ENCODE results near the gene LRRC61.
"Not testable (repeated sequence)": the region's sequence is repeated elsewhere in the genome, so short reads cannot be mapped to it uniquely, and the experiment has no call there.

Gene LRRC61, protein sequence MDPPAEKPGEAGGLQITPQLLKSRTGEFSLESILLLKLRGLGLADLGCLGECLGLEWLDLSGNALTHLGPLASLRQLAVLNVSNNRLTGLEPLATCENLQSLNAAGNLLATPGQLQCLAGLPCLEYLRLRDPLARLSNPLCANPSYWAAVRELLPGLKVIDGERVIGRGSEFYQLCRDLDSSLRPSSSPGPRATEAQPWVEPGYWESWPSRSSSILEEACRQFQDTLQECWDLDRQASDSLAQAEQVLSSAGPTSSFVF

DNA sequence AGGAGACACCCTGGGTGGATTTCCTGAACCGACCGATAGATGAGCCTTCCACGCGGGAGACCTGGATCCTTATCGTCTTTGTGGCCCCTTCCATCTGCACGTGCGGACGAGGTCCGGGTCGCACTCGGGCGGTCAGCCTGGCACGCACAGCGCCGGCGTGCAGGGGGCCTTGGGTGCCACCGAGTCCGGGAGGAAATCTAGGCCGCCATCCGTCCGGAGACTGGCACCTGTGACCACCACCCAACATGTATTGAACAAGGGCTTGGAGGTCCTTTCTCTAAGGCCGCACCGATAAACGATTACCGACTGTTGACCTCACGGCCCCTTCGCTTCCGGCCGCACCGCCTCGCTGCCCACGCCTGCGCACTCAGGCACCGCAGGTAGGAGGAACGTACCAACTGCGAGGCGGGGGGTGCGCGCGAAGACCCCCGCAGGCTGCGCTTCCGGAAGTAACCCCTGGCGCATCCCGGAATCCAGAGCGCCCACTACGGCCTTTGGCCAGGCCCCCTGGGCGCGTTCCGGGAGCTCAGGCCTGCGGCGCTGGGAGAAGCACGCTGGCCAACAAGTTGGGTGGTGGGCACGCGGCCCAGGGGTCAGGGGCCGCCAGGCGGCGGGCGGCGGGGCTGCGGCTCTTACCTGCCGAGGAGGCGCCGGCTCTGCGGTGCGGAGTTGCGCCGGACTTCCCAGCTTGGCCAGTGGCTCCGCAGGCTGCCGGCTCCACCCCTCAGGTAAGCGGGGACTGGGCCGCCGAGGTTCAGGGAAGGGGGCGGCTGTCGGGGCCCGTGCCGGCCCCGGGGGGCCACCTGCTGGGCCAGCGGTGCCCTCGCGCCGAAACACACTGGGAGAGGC, at the start of gene LRRC61, which contains the start of gene ACTR3C:
LRRC61 (plus strand) TSS at position 523 of the 849 bp plus-strand sequence. CDS start 13,507 bp downstream, outside the sequence.
ACTR3C (minus strand) TSS at position 713 of the 849 bp plus-strand sequence. CDS start 28,249 bp downstream, outside the sequence.
- DNase-seq: peak; percentile 93

DNA sequence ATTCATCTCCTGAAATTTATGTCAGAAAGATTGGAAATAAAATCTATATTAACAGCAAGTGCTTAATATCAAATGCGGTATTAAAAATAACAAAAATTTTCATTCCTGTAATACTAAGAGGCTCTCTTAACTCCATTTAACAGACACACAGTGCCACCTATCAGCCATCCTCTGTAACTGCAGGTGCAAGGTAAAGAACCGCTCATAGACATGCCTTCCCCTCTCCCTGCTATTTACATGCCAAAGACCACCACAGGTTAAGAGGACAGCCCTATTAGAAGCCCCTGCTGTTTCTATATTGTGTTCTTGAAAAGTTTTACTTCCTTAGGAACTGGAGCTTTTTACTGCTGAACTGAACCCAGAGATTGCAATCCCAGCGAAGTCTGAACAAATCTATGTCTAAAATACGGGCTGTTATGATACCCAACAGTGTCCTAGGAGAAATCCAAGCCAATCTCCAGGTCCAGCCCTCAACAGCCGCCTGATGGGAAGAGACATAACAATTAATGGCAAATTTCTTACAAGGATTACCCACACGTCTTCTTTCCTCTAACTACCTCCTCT, 46.9 kb upstream of the LRRC61 start:
- peak; percentile 58 for DNase-seq

DNA sequence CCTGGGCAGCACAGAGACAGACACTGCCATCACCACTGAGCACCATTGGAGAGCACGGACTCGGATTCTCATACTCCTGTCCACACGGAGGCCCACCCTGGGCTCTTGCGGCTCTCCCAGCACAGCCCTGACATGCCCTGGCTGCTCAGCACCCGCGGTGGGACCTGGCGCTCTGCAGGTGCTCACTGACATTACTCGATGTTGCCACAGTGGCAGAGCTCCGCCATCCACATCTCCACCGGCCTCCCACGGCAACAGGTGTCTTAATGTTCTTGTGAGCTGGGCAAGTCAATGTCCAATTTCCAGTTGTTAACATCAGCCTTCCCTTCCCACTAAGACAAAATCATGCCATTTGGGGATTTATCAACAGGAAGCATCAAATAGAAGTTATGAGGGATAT, 44.8 kb upstream of the LRRC61 start:
- not testable (repeated sequence) for DNase-seq

DNA sequence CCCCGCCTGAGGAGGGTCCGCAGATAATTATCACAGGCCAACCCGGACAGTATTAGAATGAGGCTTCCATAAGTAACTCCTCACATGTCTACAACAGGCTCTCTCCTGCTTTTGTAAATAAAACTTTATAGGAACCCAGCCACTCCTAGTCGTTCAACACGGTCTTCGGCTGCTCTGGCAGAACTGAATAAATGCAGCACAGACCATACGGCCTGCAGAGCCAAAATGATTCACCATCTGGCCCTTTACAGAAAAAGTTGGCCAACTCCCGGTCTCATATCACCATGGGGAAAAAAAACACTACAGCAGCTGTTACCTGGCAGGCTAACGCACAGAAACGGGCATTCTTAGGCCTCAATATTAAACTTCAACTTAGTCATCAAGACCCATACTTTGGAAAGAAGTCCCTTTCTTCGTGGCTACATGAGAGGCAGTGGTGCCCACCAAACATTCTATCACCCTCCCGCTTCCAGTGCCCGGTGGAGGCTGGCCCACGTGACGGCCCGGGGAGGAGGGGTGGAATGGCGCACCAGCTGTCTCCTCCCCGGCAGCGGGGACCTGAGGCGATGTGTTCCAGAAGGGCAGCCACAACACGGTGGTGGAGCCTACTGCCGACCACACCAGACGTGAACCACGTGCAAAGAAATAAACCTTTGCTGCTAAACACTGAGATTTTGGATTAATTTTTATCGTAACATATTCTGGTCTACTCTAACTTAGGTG, 41.3 kb upstream of the LRRC61 start:
- DNase-seq: not testable (repeated sequence)

DNA sequence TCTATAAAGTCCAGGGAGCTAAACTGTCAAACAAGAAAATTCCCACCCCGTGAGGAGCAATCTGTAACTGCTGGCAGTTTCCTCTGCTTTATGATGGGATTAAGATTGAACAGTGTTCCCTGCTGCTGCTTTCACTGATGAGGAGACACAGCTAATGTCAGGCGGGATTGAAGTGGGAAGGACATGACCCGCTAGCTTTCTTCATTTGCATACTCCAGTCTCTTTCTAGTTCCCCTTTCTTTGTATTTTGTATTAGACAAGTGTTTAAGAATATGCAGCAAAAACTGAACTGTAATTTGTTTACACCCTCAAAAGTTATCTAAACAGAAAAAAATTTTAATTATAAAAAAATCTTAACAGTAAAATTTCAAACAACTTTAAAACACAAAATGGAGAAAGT, 40.0 kb upstream of the LRRC61 start:
- not testable (repeated sequence) for DNase-seq

DNA sequence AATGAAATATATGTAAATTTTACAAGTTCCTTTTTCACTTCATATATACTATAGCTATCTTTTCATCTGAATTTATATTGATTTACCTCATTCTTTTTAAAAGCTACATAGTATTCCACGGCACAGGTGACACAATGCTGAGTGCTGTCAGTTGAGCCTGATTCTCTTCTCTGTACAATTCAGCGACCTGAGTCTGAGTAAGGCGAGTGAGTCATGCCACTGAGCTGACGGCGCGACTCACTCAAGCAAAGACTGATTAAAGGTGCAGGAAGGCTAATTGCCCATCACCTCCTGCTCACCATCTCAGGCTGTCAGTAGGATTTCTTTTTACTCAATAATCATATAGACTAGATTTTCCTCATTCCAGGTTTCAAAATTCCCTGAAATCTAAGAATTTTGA, 39.5 kb upstream of the LRRC61 start:
- DNase-seq: not testable (repeated sequence)

DNA sequence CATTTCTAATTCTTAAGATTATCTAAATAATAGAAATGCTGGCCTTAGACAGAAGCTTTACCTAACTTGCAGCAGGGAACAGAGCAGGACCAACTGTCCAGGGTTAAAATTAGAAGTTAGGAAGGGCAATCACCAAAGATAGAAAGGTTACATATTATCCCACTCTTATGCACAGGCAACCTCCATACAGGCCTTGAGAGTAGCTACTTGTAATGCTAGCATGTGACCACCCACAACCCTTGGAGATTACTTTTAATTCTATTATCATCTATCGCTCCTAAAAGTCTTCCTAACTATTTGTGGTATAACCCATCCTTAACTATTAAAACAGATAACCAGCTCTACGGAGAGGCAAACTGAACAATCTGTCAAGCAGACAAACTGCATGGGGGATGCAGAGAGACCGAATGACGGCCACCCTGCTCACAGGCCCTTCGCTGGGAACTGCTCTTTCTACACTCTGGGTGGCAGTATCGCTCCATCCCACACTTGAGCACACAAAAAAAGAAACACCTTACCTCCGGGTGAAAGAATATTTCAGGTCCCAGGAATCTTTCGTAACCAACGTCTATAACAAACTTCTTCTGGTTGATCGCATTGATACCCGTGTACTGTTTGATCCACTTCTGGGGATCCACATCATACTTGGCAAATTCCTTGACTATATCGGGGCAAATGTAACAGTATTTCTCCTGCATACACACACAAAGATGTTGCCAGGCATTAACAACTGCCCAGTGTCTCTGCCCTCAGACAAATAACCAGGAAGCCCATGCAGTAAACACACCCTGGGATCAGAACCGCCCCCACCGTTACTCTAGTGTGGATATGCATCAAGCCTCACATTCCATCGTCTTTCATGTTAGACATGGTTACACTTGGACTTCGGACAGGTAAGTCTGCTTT, 37.1 kb upstream of the LRRC61 start:
- peak; percentile 44 for DNase-seq

DNA sequence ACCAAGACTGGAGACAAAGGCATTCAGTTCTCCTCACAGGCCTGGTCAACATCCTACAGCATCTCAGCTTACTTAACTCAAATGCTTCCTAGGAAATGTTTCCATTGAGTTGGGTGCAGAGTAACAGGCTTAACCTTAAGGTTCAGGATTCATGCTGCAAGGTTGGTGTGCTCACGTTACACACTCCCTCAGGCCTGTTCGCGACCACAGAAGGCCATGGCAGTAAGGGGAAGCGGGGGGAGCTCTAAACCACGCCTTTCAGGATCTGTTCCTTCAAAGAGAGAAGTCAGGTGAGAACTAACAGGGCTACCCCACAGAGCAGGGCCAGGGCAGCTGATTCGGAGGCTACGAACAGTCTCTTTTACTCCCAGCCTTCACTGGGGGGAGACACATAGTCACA, 35.3 kb upstream of the LRRC61 start:
- DNase-seq: not testable (repeated sequence)

DNA sequence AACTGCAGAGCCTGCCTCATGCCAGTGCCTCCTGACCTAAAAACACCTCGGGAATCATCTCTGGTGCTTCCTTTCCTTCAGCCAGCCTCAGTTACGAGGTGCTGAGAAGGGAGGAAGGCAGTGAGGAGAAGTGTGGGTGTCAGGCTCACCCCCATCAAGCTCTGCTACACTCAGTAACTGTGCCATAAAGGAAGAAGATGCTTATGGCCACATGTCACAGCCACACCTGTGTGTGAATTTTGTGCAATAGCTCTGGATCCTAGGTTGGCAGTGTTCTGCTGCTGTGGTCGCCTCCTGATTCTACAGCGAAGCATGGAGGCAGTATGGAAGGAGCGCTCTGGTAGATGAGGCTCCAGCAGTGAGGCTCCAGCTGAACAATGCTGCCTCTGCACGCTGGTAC, 34.3 kb upstream of the LRRC61 start:
- DNase-seq: not testable (repeated sequence)

DNA sequence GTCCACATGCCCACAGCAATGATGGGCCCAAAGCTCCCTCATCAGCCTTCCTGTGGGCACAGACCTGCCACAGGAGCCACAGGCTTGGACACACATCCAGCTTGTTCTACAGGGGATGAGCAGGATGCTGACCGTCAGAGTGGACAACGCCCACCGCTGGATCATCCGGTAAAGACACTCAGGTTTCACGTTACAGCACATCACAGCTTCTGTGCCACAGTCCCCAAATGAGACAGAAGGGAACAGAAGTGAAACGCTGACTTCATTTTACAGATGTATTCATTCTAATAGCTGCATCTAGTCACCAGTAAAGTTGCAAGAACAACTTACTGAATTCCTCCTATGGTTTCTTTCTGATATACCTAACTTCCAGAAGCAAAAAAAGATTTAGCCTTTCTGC, 32.8 kb upstream of the LRRC61 start:
- DNase-seq: not testable (repeated sequence)

DNA sequence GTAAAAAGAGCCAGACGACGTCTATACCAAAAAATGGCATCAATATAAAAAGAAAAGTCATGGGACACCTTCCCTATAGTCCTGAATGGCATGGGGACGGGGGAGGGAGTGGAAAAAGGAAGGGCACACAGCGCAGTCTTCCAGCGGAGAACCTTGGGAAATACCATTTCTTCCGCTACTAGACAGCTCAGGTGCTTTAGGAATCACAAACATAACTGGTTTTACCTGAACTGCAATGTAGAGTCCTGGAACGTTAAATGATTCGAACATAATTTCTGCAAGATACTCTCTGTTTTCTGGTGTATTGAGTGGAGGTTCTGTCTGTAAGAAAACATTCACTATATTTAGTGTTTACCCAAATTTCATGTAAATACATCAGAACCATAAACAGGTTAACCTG, 28.1 kb upstream of the LRRC61 start:
- not testable (repeated sequence) for DNase-seq

DNA sequence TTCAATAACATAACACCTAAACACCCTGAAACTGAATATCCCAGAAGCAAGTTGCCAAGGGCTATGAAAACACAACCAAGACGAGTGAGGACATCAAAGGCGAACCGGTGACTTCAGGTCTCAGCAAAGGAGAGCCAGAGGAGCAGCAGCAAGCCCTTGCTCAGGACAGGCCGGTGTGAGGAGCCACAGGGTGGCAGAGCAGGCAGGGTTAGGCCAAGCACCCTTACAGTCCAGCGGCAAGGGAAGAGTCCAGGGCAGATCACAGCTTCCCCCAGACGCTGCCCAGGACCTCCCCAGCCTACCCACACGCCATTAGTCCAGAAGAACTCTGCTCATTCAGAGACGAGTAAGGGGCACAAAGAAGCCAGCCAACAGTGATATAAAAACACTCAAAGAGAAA, 27.5 kb upstream of the LRRC61 start:
- not testable (repeated sequence) for DNase-seq

DNA sequence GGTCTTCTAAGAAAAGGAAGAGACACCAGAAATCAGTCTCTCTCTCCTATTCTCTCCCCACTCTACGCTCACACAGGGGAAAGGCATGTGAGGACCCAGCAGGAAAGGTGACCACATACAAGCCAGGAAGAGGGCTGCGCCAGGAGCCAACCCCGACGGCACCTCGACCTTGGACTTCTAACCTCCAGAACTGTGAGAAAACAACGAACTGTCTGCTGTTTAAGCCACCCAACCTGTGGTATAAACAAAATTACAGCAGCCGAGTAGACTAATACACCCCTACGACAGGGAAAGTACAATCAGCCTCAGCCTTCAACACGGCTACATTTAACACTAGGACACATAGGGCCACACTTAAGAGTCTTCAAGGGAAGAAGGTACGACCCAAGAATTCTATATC, 26.4 kb upstream of the LRRC61 start:
- not testable (repeated sequence) for DNase-seq

DNA sequence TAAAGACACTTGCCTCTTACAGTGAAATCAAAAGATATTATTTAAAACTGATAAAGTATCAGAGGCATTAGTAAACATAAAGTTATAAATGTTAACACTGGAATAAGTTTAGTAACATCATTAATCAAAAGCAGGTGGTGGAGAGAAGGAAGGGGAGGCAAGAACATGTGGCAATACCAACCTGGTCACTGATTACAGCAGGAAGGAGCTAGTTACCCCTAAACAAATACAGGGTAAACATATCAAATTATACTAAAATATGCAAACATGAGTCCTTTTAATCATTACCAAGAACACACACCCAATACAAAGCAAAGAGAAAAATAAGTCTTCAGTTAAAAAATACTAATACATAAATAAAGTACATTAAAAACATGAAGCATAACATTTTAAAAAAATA, 25.2 kb upstream of the LRRC61 start:
- not testable (repeated sequence) for DNase-seq

DNA sequence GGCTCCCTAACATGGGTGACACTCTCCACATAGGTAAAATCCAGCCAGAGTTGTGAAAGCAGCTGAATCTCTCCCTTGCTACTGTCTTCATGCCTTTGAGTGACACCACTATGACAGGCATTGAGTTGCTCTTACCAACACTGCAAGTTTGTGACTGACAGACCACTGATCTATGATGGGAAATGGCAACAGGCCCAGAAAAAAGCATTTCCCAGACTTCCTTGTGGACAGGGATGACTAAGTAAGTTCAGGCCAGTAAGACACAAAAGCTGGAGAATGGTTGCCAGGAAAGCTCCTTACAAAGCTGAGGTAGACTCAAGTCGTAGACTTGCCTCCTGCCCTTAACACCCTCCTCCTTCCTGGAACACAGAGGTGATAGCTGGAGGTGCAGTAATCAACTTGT, 20.2 kb upstream of the LRRC61 start:
- not testable (repeated sequence) for DNase-seq

DNA sequence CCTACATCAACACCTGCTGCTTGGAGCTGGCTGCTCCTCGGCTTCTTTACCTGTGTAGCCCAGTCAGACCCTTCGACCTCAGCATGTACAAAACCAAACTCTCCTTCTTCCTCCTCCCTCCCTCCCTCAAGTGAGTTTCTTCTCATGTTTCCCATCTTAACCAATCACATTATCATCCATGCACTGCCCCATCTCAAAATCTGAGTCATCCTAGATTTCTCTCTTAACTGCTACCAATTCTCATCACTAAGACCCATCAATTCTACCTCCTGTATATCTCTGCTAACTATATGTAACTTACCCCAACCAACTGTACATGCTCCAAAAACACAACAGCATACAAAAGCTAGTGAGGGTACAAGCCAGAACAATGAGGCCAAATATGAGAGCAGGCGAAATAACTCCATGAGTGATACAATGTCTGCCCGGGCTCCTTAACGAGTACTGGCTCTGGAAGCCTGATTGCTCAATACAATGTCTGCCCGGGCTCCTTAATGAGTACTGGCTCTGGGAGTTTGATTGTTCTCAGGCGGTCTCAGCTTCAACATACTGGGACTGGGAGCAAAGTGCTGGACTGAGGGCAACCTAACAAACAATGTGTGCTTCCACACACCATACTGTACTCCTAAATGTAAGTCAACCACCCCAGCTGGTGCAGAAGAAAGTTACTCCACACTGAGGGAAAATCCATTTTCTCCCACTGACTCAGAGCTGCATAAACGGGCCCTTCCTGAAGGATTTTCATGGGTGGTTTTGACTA, 18.5 kb upstream of the LRRC61 start:
- DNase-seq: not testable (repeated sequence)

DNA sequence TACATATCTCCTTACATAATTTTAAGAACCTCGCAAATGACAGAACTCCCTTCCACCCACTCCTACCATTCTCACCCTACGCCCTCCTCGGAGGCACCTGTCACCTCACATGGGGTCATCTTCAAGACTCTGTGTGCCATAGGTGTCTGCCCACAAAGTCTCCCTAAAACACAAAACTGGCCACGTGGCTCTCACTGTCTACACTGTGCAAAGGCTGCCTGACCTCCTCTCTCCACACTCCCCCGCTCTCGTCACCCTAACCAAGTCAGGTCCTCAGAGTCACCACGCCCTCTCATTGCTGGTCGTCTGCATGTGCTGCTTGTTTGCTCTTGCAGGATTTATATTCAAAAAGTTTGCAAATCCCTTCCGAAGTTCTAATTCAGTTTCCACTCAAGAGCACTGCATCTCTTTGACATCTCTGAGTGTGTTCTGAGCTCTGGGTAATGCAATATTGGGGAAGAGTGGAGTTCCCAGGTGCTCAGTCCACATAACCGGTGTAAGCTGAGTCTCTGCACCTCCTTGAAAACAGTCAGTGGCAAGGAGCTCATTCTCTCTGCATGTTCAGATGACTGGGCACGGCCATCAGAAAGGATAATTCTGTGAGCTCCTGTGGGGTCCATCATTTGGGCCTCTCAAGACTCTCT, 17.8 kb upstream of the LRRC61 start:
- not testable (repeated sequence) for DNase-seq

DNA sequence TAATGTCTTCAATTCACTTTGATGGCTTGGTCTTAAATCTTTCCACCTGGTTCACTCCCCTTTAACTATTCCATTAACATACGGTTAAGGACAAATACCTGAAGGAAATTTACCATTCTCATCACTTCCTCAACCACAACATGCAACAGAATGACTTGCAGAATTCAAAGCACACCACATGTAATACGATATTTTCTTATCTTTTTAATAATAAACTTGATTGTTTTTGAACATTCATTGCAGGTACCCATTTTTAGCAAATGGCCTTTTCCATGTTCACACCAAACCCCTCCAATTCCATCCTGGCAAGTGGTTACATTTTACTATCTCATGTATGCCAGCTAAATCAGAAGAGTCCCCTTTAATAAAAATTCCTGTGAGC, 17.3 kb upstream of the LRRC61 start:
- DNase-seq: not testable (repeated sequence)

DNA sequence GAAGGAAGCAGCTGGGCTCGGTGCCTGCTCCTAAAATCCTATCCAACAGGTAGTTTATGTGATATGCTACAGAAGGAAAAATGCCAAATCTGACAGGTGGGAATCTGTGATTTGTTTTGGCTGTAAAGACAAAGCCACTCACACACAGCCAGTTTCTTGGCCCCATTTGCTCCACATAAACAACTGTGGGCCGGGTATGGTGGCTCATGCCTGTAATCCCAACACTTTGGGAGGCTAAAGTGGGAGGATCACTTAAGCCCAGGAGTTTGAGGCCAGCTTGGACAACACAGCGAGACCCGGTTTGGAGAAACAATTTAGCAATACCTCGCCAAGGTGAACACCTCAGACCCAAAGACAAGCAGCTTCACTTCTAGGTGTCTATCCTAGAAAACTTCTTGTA, 16.8 kb upstream of the LRRC61 start:
- DNase-seq: not testable (repeated sequence)

DNA sequence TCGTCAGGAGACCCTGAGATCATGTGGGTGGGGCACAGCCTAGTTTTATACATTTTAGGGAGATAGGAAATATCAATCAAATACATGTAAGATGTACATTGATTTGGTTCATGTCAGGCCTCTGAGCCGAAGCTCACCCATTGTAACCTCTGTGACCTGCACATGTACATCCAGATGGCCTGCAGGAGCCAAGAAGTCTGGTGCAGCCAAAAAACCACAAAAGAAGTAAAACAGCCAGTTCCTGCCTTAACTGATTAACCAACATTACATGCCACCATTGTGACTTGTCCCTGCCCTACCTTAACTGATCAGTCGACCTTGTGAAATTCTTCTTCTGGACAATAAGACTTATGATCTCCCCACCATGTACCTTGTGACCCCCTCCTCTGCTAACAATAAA, 16.0 kb upstream of the LRRC61 start:
- DNase-seq: no peak

DNA sequence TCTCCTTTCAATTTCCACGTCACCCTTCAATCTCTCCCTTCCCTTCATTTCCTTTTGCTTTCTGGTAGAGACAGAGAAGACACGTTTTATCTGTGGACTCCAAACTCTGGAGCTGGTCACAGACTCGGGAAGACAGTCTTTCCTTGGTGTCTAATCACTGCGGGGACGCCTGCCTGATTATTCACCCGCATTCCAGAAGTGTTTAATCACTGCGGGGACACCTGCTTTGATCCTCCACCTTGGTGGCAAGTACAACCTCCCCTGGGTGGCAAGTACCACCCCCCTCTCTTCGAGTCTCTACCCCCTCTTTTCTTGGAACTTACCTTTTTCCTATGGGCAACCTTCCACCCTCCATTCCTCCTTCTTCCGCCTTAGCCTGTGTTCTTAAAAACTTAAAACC, 15.3 kb upstream of the LRRC61 start:
- DNase-seq: no peak

Data from NCI-H1092 treated with DMSO at 0.1 percent for 48 hours (cell line).